Measurements from ENCODE around the gene CCDC102A. TPM values are rescaled to one million over a fixed set of nuclear protein-coding genes. Genes with fewer than 3 reads are reported as not detected.

The CCDC102A gene
- total and polyA plus RNA-seq, 2 of the 13 experiments (the other 11 are each of a cell fraction or from before 2014, with no cell fraction given): 2.1 to 2.8 TPM

DNA sequence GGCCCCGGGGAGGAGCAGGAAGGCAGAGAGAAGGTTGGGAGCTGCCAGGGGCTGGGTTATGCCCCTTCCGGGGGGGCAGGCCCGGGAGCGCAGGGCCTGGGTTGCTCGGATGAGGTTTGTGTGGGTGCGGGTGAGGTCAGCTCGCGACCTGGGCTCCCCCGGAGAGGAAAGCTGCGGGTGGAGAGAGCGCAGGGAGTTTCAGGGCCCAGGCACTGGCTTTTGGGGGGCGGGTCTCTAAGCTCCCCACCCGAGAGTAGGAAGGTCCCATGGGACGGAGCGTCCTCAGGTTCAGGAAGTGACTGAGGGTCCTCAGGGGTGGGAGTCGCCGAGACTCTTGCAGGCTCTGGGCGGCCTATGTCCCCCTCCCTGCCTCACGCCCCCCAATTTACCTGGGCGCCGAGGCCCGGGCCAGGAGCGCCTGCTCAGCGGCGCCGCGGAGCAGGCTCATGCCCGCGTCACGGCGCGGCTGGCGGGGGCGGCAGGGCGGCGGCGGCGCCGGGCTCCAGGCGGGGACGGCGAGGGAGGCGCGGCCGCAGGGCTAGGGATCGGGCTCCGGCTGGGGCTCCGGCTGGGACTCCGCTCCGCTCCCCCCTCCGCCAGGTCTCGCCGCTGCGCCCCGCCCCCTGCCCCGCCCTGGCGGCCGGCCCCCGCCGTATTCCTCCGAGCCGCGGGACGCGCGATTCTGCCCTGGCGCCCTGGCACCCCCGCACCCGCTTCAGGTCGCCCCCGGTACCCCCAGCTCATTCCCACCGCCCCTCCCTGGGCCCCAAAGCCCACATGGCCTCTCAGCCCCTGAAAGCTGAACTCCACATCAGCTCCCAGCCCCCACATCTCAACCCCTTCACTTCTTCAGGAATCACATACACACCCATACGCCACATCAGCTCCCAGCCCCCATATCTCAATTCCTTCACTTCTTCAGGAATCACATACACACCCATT lies 50.2 kb downstream of the CCDC102A start, which contains the start of gene DOK4 (continued):
- TF ChIP-seq HMGXB4 (CRISPR knock-in tag; IDR thresholded peaks at IDR 0.05; ENCODE audit: borderline replicate concordance in 1 of 2, low read depth in 1 of 2): no peak; a peak in 1 of 4 replicates
- no peak for TF ChIP-seq ZBTB37 (CRISPR knock-in tag; IDR thresholded peaks at IDR 0.05)
- no peak for TF ChIP-seq ATRX (CRISPR knock-in tag; IDR thresholded peaks at IDR 0.05; ENCODE audit: borderline replicate concordance)
- TF ChIP-seq MEIS1 (CRISPR knock-in tag; IDR thresholded peaks at IDR 0.05; ENCODE audit: borderline replicate concordance): no peak
- TF ChIP-seq, protein P1, sequence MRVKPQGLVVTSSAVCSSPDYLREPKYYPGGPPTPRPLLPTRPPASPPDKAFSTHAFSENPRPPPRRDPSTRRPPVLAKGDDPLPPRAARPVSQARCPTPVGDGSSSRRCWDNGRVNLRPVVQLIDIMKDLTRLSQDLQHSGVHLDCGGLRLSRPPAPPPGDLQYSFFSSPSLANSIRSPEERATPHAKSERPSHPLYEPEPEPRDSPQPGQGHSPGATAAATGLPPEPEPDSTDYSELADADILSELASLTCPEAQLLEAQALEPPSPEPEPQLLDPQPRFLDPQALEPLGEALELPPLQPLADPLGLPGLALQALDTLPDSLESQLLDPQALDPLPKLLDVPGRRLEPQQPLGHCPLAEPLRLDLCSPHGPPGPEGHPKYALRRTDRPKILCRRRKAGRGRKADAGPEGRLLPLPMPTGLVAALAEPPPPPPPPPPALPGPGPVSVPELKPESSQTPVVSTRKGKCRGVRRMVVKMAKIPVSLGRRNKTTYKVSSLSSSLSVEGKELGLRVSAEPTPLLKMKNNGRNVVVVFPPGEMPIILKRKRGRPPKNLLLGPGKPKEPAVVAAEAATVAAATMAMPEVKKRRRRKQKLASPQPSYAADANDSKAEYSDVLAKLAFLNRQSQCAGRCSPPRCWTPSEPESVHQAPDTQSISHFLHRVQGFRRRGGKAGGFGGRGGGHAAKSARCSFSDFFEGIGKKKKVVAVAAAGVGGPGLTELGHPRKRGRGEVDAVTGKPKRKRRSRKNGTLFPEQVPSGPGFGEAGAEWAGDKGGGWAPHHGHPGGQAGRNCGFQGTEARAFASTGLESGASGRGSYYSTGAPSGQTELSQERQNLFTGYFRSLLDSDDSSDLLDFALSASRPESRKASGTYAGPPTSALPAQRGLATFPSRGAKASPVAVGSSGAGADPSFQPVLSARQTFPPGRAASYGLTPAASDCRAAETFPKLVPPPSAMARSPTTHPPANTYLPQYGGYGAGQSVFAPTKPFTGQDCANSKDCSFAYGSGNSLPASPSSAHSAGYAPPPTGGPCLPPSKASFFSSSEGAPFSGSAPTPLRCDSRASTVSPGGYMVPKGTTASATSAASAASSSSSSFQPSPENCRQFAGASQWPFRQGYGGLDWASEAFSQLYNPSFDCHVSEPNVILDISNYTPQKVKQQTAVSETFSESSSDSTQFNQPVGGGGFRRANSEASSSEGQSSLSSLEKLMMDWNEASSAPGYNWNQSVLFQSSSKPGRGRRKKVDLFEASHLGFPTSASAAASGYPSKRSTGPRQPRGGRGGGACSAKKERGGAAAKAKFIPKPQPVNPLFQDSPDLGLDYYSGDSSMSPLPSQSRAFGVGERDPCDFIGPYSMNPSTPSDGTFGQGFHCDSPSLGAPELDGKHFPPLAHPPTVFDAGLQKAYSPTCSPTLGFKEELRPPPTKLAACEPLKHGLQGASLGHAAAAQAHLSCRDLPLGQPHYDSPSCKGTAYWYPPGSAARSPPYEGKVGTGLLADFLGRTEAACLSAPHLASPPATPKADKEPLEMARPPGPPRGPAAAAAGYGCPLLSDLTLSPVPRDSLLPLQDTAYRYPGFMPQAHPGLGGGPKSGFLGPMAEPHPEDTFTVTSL (CRISPR knock-in tag; IDR thresholded peaks at IDR 0.05; ENCODE audit: borderline replicate concordance): no peak
- no peak for TF ChIP-seq ZSCAN5A (CRISPR knock-in tag; IDR thresholded peaks at IDR 0.05; ENCODE audit: borderline replicate concordance)
- no peak for TF ChIP-seq ZFP90 (CRISPR knock-in tag; IDR thresholded peaks at IDR 0.05; ENCODE audit: borderline replicate concordance)
- TF ChIP-seq ZFP41 (CRISPR knock-in tag; IDR thresholded peaks at IDR 0.05; ENCODE audit: borderline replicate concordance): no peak
- TF ChIP-seq ARNT (IDR thresholded peaks at IDR 0.05): no peak
- no peak for TF ChIP-seq XRCC5 (optimal IDR thresholded peaks at IDR 0.05; ENCODE audit: low read length)
- TF ChIP-seq ETV5 (CRISPR knock-in tag; IDR thresholded peaks at IDR 0.05; ENCODE audit: borderline replicate concordance): no peak

Data from HepG2 (cell line).